Body of pancreas (tissue), 4 donors: ENCODE data around the gene LCOR. TPM values are rescaled to one million over a fixed set of nuclear protein-coding genes. Genes with fewer than 3 reads are reported as not detected.

Experiments
- ATAC-seq: fragments of 150-250 bp; one replicate; pipeline ENCODE4 v1.9.1; 2016
- DNase-seq, 4 donors: peaks; one replicate each; pipeline ENCODE4 v3.0.0-alpha.2; 2019
- H3K27ac ChIP-seq, 4 donors: fragments of 200-600 bp; sonication (generic); 1 replicate in 3 of 4; 2 replicates in 1 of 4; pipeline versions ENCODE4 v1.5.1 to v1.6.1; 2016 to 2019; ENCODE audit warnings: mild to moderate bottlenecking in 1 of 4, mixed read lengths in 1 of 4, moderate library complexity in 1 of 4
- H3K27me3 ChIP-seq, 2 donors: fragments of 200-600 bp; sonication (generic); one replicate each; pipeline ENCODE4 v1.6.0; 2016; ENCODE audit warnings: mild to moderate bottlenecking in 1 of 2
- H3K36me3 ChIP-seq, 2 donors: fragments of 200-600 bp; sonication (generic); replicated peaks in 1 of 2; 2 replicates each; pipeline ENCODE4 v1.5.1; 2016; ENCODE audit warnings: low read depth in 2 of 2; ENCODE audit not compliant: insufficient read depth in 1 of 2
- H3K4me1 ChIP-seq: fragments of 200-600 bp; sonication (generic); one replicate; pipeline ENCODE4 v1.6.0; 2016
- H3K4me3 ChIP-seq, 2 donors: fragments of 200-600 bp; sonication (generic); 1 replicate in 1 of 2; 2 replicates in 1 of 2; pipeline ENCODE4 v1.5.1; 2016 to 2019
- H3K9me3 ChIP-seq, 3 donors: fragments of 200-600 bp; sonication (generic); 1 replicate in 2 of 3; 2 replicates in 1 of 3; pipeline ENCODE4 v1.5.1; 2016
- POLR2A ChIP-seq, 3 donors: fragments of 450-650 bp; IDR thresholded peaks; one replicate each; pipeline ENCODE4 v1.6.1; 2016; ENCODE audit warnings: antibody characterized with exemption in 3 of 3, mild to moderate bottlenecking in 2 of 3
- WGBS, 2 donors: methylation state at CpG; one replicate each; pipeline ENCODE4 v1.1.5; 2017; 5-methylcytosine and 5-hydroxymethylcytosine counted together
- intact Hi-C: fragments of 100-400 bp; cut with DNase I; formaldehyde crosslinking; loops from one replicate; pipeline ENCODE4 v1.15.1; 2023
- total RNA-seq, 2 donors: library from RNA; depleted of rRNA; stranded (reverse); fragments of >200 nt; gene quantifications; one replicate each; pipeline ENCODE4 v1.1.0, GENCODE V29; 2016
- TF ChIP-seq, protein P1 (sequence below), 7 experiments: fragments of 450-650 bp in 4 of 7; fragments of 200-600 bp in 3 of 7; sonication (generic) in 3 of 7; IDR thresholded peaks; one replicate each; pipeline ENCODE4 v1.5.1; 2016 to 2019; ENCODE audit warnings: antibody characterized with exemption in 7 of 7

LCOR gene
- total RNA-seq: 10 to 100 TPM; 34.5 to 35.3 TPM

DNA sequence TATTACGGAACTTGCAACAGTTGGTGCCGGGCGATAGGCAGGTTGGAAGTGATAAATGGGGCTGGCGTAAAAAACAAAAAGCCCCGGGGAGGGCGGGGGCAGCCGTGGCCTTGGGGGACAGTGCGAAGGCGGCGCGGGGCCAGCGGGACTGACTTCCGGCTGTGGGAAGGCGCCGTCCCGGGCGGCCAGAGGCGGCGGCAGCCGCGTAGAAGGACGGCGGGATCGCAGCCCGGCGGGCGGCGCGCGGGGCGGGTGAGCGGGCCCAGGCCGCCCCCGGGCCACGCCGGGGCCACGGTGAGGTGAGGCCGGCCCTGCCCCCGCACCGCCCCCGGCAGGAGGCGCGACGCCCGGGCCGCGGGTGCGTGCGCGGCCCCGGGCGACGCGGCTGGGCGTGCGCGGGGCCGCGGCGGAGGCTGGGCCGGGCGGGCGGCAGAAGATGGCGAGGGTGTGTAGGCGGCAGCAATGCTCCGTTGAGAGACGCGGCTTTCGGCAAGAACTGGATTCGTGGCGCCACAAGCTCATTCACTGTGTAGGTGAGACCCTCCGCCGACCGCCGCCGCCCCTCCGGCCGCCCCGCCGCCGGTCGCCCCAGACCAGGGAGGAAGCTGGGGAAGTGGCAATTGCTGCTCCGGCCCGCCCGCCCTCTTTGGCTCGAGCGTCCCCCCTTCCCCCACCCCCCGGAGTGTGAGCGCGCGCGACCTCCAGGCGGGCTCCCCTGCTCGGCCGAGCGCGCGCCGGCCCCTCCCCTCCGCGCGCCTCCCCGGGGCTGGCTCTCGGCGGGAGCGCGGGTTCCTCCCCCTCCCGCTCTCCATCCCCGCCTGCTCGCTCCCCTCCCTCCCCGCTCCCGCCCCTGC, at the start of gene LCOR:
TSS of gene LCOR (plus strand) at position 432 of the 854 bp plus-strand sequence. CDS start 116,760 bp downstream, outside the sequence.
- 0 to 1% methylated on average over 8 to 56 of the region's 112 CpGs for WGBS, 2 donors
- intact Hi-C loops: no loop called here
- DNase-seq (peak; percentile 90 to 93 (median 92)), ATAC-seq (peak; percentile 85)
- Histone ChIP-seq H3K4me3 (peak within 1 kb of the TSS; percentile 67 to 76), H3K27me3 (no peaks in the 10 kb centered on the region), H3K27ac (peak within 1 kb of the TSS; percentile 92 to 97 (median 96)), H3K36me3 (no peaks in the 10 kb centered on the region), H3K9me3 (no peaks in the 10 kb centered on the region), H3K4me1 (peaks cover 39% of the 10 kb centered on the region)
- TF ChIP-seq, protein P1, sequence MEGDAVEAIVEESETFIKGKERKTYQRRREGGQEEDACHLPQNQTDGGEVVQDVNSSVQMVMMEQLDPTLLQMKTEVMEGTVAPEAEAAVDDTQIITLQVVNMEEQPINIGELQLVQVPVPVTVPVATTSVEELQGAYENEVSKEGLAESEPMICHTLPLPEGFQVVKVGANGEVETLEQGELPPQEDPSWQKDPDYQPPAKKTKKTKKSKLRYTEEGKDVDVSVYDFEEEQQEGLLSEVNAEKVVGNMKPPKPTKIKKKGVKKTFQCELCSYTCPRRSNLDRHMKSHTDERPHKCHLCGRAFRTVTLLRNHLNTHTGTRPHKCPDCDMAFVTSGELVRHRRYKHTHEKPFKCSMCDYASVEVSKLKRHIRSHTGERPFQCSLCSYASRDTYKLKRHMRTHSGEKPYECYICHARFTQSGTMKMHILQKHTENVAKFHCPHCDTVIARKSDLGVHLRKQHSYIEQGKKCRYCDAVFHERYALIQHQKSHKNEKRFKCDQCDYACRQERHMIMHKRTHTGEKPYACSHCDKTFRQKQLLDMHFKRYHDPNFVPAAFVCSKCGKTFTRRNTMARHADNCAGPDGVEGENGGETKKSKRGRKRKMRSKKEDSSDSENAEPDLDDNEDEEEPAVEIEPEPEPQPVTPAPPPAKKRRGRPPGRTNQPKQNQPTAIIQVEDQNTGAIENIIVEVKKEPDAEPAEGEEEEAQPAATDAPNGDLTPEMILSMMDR (IDR thresholded peaks at IDR 0.05): peak in 2 of 7 experiments; percentile 29 to 52
- TF ChIP-seq POLR2A (IDR thresholded peaks at IDR 0.05): peak; percentile 43 to 83 (median 61)

DNA sequence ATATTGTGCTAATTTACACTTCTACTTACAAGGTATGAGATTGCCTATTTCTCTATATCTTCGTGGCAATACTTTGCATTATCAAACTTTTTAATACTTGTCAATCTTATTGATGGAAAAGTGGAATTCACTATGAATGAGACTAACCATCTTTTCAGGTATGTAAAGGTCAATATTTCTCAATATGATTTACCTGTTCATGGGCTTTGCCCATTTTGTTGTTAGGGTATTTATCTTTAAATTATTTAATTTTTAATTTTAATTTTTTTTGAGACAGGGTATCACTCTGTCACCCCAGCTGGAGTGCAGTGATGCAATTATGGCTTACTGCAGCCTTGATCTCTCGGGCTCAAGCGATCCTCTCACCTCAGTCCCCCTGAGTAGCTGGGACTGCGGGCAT, 47.8 kb upstream of the LCOR start:
- no peaks in the 10 kb centered on the region for H3K27me3 ChIP-seq
- no peaks in the 10 kb centered on the region for H3K4me1 ChIP-seq
- DNase-seq: no peak
- no peaks in the 10 kb centered on the region for H3K9me3 ChIP-seq
- no peak for TF ChIP-seq POLR2A (IDR thresholded peaks at IDR 0.05)
- TF ChIP-seq, protein P1 (IDR thresholded peaks at IDR 0.05): no peak
- no peaks in the 10 kb centered on the region for H3K36me3 ChIP-seq
- H3K4me3 ChIP-seq: no peak overlapping the region
- no peak for ATAC-seq
- H3K27ac ChIP-seq: no peak overlapping the region
- whole genome bisulfite sequencing, 2 donors: 93 to 96% methylated on average over 4 of the region's 4 CpGs
- intact Hi-C loops: no loop called here

DNA sequence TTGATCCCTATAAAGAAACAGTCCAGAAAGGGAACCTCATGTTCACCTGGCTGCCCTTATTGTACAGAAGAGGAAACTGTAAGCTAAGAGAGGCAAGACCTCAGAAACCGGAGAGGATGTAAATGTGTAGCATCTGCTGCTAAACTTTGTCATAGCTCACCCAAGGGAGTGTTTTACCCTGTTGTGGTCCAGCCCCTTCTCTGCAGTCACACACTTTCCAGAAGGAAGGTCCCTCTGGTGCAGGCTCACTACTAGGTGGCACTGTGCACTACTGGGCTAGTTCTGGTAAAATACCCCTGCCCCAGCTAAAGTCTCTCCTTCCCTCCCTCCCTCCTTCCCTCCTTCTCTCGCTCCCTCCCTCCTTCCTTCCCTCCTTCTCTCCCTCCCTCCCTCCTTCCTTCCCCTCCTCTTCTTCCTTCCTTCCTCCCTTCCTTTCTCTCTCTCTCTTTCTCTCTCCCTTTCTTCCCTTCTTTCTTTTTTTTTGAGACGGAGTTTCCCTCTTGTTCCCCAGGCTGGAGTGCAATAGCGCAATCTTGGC, 42.5 kb upstream of the LCOR start:
- H3K9me3 ChIP-seq: no peaks in the 10 kb centered on the region
- no peaks in the 10 kb centered on the region for H3K36me3 ChIP-seq
- H3K27ac ChIP-seq: no peak overlapping the region
- H3K4me1 ChIP-seq: no peaks in the 10 kb centered on the region
- no peaks in the 10 kb centered on the region for H3K27me3 ChIP-seq
- no peak for TF ChIP-seq POLR2A (IDR thresholded peaks at IDR 0.05)
- TF ChIP-seq, protein P1 (IDR thresholded peaks at IDR 0.05): no peak
- no peak overlapping the region for H3K4me3 ChIP-seq
- intact Hi-C loops: no loop called here
- no peak for ATAC-seq
- no peak for DNase-seq
- 69 to 70% methylated on average over 4 of the region's 4 CpGs for WGBS, 2 donors

DNA sequence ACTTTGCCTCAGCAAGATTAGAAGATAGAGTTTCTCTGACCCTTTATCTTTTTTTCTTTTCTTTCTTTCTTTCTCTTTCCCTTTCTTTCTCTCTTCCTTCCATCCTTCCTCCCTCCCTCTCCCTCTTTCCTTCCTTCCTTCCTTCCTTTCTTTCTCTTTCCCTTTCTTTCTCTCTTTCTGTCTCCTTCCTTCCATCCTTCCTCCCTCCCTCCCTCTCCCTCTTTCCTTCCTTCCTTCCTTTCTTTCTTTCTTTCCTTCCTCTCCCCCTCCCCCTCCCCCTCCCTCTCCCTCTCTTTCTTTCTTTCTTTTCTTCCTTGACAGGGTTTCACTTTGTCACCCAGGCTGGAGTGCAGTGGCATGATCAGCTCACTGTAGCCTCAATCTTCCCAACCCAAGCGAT, 40.2 kb upstream of the LCOR start:
- Histone ChIP-seq H3K27me3 (no peaks in the 10 kb centered on the region), H3K9me3 (no peaks in the 10 kb centered on the region), H3K4me1 (no peaks in the 10 kb centered on the region), H3K36me3 (no peaks in the 10 kb centered on the region), H3K27ac (no peak overlapping the region), H3K4me3 (no peak overlapping the region)
- WGBS, 2 donors: 94 to 100% methylated on average over 1 of the region's 1 CpG
- DNase-seq (no peak), ATAC-seq (no peak)
- TF ChIP-seq, protein P1 (IDR thresholded peaks at IDR 0.05): no peak
- no peak for TF ChIP-seq POLR2A (IDR thresholded peaks at IDR 0.05)
- intact Hi-C loops: no loop called here
